Measurements from ENCODE around the gene SLC17A9.

The SLC17A9 gene

GRCh38 chr20:62984666-62985443, 32.3 kb downstream of the SLC17A9 start:
- no peak for DNase-seq (ENCODE audit: low spot score)

DNA sequence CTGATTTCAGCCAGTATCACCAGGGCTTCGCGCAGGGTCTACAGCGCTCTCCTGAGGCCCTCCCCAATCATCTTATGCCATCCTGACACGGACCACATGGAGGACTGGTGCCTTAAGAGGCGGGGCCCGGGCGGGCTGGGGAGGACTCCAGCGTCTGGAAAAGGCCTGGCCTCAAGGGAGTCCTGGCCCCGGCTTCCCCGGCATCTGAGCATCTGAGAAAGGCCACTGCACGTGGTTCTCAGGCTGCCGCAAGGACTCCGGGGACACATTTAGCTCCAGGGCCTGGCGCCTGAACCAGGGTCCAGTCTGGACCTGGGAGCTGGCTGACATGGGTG, 32.9 kb downstream of the SLC17A9 start:
- DNase-seq (ENCODE audit: low spot score), result no peak

GRCh38 chr20:62986257-62986800, 33.8 kb downstream of the SLC17A9 start:
- no peak for DNase-seq (ENCODE audit: low spot score)

- DNase-seq (ENCODE audit: low spot score), result no peak
Observed at GRCh38 chr20:62987114-62987513, 34.6 kb downstream of the SLC17A9 start.

GRCh38 chr20:62989201-62989601, 36.7 kb downstream of the SLC17A9 start:
- no peak for DNase-seq (ENCODE audit: low spot score)

- no peak for DNase-seq (ENCODE audit: low spot score)
Observed at GRCh38 chr20:62990306-62990825, 37.9 kb downstream of the SLC17A9 start.

GRCh38 chr20:62991196-62991807, 38.8 kb downstream of the SLC17A9 start:
- DNase-seq (ENCODE audit: low spot score), result no peak

DNA sequence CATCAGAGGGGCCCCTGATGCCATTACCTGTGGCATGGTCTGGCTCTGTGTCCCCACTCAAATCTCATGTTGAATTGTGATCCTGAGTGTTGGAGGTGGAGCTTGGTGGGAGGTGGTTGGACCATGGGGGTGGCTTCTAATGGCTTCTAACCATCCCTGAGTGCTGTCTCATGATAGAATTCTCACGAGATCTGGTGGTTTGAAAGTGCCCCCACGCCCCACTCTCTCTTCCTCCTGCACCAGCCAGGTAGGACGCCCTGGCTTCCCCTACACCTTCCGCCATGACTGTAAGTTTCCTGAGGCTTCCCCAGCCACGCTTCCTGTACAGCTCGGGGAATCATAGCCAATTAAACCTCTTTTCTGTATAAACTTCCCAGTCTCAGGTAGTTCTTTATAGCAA, 39.4 kb downstream of the SLC17A9 start:
- DNase-seq (ENCODE audit: low spot score), result no peak

- no peak for DNase-seq (ENCODE audit: low spot score)
Observed at GRCh38 chr20:62993856-62994494, 41.5 kb downstream of the SLC17A9 start.

DNA sequence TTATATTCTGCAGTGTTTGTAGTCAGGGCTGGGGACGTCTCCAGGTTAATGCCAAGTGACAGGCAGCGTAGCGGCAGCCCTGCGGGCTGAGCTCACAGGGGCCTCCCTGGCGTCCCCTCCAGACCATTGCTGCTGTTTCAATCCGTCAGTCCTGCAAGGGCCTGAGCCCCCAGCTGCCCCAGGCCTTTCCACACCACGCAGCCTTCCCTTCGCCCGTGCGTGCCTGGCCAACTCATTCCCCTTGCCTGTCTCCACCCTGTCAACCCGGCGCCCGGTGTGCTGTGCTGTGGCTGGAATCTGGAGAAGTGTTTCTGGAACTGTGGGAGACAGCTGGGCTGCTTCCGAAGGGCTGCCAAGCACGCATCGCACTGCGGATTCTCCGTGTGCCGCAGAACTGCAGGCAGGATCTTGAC, 42.4 kb downstream of the SLC17A9 start:
- no peak for DNase-seq (ENCODE audit: low spot score)

- no peak for DNase-seq (ENCODE audit: low spot score)
Observed at GRCh38 chr20:62995481-62995880, 43.0 kb downstream of the SLC17A9 start.

DNA sequence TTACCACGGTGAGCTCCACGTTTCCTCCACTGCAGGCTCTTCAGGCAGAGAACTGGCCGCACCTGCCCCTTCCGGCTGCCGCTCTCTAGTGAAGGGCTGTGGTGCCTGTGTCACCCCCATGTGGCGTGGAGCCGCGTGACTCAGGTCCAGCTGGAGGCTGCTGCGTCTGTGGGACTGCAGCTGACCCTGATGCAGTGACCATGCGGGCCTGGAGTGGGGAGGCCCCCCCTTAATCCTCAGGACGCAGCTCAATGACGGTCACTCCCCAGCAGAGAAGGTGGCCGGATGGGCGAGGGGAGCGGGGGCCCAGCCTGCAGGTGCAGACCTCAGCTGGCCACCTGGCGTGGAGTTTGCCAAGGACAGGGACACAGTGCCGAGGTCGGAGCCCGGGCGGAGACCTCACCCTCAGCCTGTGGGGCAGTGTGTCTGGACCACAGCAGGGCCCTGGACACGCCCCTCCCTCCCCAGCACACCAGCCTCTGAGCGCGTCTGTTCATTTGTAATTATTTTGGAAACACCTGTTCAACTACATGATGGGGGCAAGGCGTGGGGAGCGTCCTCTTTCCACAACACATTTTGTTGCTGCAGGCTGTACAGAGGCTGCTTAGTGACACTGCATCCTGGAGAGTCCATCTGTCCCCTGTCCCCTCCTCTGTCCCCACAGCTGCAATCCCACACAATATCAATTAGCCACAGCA, 43.5 kb downstream of the SLC17A9 start:
- no peak for DNase-seq (ENCODE audit: low spot score)

DNA sequence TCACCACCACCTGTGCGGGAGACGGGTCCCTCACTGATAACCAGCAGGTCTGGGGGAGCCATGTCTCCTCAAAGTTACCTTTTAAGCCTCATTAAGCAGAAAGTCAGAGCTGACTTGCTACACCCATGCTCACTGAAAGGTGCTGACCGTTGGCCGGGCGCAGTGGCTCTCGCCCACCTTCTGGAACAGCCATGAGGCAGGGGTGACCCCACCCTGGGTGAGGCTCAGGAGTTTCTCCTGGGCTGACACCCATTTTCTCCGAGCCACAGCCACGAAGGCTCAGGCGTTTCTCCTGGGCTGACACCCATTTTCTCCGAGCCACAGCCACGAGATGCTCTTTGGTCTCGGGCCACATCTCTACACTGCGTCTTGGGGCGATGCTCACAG, 44.1 kb downstream of the SLC17A9 start:
- DNase-seq (ENCODE audit: low spot score), result no peak

DNA sequence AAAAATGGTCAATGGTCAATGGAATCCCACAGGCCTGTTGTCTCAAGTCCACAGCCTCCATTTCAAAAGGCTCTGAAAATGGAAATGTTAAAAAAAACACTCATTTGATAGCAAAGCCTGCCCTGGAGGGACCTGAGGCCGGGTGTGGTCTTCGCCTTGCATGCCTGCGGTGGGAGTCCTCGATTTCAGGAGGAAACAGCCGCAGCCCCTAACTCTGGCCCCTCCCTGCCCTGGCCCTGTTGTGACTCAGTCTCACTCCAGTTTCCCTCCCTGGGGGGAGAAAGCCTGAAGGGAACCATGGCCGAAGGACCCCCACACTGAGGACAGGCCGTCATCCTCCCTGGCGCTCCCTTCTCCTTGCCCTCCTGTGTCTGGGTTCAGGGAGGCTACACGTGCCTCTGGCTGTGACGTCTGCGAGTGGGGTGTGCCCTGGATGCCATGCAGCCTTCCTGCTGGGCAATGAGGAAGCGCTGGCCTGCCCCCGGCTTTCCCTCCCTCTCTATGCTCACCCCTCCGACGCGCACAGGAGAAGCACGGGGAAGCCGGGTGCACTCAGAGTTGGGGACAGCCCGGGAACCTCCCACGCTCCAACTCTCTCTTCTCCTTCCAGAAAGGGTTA, 45.0 kb downstream of the SLC17A9 start:
- no peak for DNase-seq (ENCODE audit: low spot score)

DNA sequence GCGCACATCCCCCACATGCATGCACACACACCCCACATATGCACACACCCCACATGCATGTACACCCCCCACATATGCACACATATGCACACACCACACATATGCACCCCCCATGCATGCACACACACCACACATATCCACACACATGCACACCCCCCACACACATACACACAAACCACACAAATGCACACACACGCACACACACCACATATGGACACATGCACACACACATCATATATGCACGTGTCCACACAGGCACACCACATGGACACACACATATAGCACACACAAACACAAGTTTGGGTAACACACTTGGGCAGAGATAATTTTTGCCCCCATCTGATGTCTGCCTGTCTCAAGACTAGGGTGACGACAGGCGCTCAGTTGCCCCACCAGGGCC, 45.9 kb downstream of the SLC17A9 start:
- no peak for DNase-seq (ENCODE audit: low spot score)

DNA sequence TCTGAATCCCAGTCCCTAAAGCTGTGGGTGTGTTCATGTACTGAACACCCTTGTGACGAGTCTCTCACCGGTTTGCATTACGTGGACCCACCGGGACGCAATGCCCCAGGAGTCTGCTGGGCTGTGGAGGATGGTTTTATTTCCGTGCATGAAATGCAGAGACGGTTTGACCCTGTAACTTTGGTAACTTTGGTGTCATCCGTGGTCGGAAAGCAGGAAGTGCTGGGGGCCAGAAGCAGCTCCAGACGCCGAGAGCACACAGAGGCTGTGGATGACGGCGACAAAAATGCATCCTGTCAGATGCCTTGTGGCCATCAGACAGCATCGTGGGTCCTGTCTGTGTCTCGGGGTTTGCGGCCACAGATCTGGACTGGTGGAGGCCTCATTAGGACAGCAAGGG, 47.1 kb downstream of the SLC17A9 start:
- no peak for DNase-seq (ENCODE audit: low spot score)

- DNase-seq (ENCODE audit: low spot score), result no peak
Observed at GRCh38 chr20:63000036-63000435, 47.5 kb downstream of the SLC17A9 start.

GRCh38 chr20:63000958-63001357, 48.4 kb downstream of the SLC17A9 start:
- DNase-seq (ENCODE audit: low spot score), result no peak

DNA sequence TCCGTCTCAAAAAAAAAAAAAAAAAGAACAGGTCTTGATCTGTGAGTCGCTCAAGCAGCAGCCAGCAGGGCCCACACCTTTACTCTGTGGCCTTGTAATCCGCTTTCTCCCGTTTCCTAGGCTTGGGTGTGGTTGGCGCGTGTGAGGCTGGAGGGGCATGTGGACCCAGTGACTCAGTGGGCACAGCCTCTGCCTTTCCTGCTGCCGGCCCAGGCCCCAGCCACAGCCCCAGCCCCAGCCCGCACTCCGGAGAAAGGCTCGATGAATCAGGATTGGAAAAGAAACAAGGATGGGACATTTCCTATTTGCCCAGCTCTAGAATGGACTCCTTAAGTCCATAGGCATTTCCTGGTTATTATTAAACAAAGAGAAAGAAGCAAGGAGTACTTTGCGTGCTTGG, 50.0 kb downstream of the SLC17A9 start:
- no peak for DNase-seq (ENCODE audit: low spot score)

DNA sequence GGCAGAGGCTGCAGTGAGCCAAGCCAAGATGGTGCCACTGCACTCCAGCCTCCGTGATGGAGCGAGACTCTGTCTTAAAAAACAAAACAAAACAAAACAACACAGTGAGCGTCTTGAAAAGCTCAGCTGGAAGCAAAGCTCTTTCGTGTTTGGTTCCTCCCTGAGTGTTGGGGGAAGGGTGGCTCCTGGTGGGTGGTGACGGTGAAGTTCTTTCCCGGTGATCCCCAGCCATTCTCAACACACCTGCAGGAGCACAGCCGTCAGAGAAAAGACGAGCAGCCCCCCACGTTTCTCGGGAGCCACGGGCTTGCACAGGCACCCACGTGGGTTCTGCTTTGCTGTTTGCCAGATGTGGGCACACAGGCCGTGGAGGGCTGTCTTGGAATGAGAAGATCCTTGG, 51.0 kb downstream of the SLC17A9 start:
- no peak for DNase-seq (ENCODE audit: low spot score)

DNA sequence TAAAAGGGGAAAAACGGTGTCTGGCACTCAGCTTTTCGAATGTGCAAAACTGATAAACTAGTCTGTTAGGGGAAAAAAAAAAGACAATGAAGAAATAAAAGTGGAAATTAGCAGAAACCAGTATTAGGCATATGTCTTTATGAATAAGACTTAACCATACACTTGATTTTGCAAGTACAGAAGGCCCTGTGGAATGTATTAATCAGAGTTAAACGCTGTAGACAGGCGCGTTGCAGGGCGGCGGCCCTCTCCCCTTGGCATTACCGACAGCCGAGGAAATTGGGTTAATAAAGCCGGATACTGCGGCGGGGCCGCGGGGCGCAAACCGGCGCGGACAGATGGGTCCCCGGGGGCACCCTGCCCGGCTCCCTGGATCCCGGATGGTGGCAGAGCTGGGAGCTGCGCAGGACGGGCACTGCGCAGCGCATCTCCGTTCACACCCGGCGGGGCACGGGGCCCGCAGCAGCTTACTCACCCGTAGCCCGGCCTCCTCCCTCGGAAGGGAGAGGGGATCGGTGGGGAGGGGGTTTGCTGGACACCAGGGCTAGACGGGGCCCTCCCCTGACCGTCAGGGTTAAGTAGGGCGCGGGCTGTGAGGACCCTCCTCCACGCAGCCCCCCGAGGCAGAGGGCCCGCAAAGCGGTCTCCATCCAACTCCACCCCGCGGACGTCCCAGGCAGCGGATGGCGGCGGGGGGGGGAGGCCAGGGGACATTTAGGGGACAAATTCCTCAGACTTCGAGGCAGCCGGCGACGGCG, 52.3 kb downstream of the SLC17A9 start:
- no peak for DNase-seq (ENCODE audit: low spot score)

Data from AG08395 (cell line).